HTERT RPE-1 (cell line): ENCODE results near the gene ZNF334.

Experiments used
- in situ Hi-C: fragments of 300-500 bp; cut with MboI; formaldehyde crosslinking; loops from 4 replicates; pipeline ENCODE4 v1.14.3; 2020; ENCODE audit warnings: low sequenced_read_pairs

The ZNF334 gene

GRCh38 chr20:46512943-46513844, at the start of gene ZNF334:
Gene ZNF334, minus strand, starts transcription at chr20:46513559. Its CDS starts 1,457 bp downstream, at chr20:46512102.
- in situ Hi-C loops: no loop called here

GRCh38 chr20:46562373-46563169, 49.2 kb upstream of the ZNF334 start:
- in situ Hi-C loops: no loop called here

- in situ Hi-C loops: no loop called here
Measured at GRCh38 chr20:46562009-46562372, 48.6 kb upstream of the ZNF334 start.

GRCh38 chr20:46559685-46560440, 46.5 kb upstream of the ZNF334 start:
- in situ Hi-C loops: no loop called here

- in situ Hi-C loops: no loop called here
Measured at GRCh38 chr20:46559001-46559400, 45.6 kb upstream of the ZNF334 start.

- in situ Hi-C loops: no loop called here
Measured at GRCh38 chr20:46558511-46558959, 45.2 kb upstream of the ZNF334 start.

GRCh38 chr20:46557231-46557956, 44.0 kb upstream of the ZNF334 start:
- in situ Hi-C loops: no loop called here

- in situ Hi-C loops: no loop called here
Measured at GRCh38 chr20:46555370-46555956, 42.1 kb upstream of the ZNF334 start.

GRCh38 chr20:46554828-46555227, 41.5 kb upstream of the ZNF334 start:
- in situ Hi-C loops: no loop called here

- in situ Hi-C loops: no loop called here
Measured at GRCh38 chr20:46553926-46554325, 40.6 kb upstream of the ZNF334 start.

GRCh38 chr20:46552460-46553420, 39.4 kb upstream of the ZNF334 start:
- in situ Hi-C loops: no loop called here

- in situ Hi-C loops: no loop called here
Measured at GRCh38 chr20:46551522-46552381, 38.4 kb upstream of the ZNF334 start.

GRCh38 chr20:46550461-46550860, 37.1 kb upstream of the ZNF334 start, which contains the start of gene OCSTAMP:
Gene OCSTAMP, minus strand, starts transcription at chr20:46550654. Its CDS starts 94 bp downstream, at chr20:46550560.
- in situ Hi-C loops: no loop called here

- in situ Hi-C loops: no loop called here
Measured at GRCh38 chr20:46549188-46549972, 36.0 kb upstream of the ZNF334 start.

- in situ Hi-C loops: no loop called here
Measured at GRCh38 chr20:46548688-46549087, 35.3 kb upstream of the ZNF334 start.

GRCh38 chr20:46547995-46548394, 34.6 kb upstream of the ZNF334 start:
- in situ Hi-C loops: no loop called here

- in situ Hi-C loops: no loop called here
Measured at GRCh38 chr20:46546936-46547335, 33.6 kb upstream of the ZNF334 start.
